Activated naive CD8-positive, alpha-beta T cell treated with anti-CD3 and anti-CD28 coated beads, Interleukin-2, amount 50 U/mL, for 16 hours (primary cell): Measurements from ENCODE around the gene ACOXL.
"Not testable (repeated sequence)": the region's sequence is repeated elsewhere in the genome, so short reads cannot be mapped to it uniquely, and the experiment has no call there.

ENCODE experiments used
- DNase-seq: peaks from one replicate; pipeline ENCODE4 v3.0.0-alpha.2; 2020; ENCODE audit warnings: low read depth, low spot score

The ACOXL gene

DNA sequence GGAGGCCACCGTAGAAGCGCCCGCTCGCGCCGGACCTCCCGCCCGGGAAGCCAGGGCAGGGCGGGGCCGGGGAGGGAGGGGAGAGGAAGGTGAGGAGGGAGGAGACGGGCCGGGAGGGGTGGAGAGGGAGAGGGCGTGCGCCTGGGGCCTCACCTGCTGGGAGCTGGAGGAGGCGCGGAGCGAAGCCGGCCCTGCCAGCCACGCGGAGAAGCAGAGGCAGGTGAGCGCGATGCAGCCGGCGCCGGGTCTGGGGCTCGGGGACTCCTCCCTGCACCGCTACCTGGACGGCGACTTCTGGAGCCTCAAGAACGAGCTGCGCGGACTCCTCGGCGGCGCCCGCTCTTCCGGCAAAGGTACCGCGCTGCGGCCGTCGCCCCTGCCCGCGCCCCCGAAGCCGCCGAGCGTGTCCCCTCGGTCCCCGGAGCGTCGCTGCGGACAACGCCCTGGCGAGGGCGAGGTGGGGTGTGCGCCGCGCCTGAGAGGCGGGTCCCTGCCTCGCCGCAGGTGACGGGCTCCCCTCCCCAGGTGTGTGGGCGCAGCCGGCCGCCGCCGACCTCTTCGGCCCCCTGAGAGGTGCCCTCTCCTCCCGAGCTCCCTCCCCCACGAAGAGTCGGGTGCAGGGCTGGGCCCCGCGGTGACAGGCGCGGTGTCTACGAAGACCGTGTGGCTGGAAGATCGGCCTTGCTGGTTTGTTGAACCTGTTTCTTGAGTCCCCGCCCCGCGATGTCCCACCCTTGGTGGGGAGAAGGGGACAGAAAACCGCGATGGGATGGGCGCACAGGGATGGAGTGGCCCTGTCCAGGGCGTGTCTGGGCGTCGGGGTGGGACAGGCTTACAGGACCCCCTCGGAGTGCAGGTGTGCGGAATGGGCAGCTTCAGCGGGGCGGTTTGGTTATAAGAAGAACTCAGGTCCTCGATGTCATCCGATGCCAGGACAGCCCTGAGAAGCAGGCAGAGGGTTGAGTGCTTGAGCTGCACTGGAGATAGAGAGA is at the start of gene ACOXL:
Gene ACOXL (plus strand): TSS at position 152 of the 992 bp plus-strand sequence. CDS start 35,817 bp downstream, outside the sequence.
- DNase-seq = no peak

DNA sequence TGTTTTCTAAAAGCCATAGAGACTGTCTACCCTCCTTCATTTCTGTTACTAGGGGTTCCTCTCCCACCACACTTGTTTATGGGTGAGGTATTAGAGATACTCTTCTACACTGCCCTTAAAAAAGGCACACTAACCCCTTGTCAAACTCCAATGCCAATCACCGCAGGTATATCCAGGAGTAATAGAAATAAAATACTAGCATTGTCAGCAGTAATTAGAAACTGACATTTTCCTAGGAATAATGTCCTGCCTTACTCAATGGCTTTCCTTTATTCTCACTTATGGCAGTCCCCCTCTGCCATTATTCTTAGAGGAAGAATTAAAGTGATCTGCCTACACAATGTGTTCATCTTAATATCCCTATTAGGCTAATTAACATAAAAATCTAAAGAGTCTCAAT is 49.5 kb upstream of the ACOXL start:
- no peak for DNase-seq

DNA sequence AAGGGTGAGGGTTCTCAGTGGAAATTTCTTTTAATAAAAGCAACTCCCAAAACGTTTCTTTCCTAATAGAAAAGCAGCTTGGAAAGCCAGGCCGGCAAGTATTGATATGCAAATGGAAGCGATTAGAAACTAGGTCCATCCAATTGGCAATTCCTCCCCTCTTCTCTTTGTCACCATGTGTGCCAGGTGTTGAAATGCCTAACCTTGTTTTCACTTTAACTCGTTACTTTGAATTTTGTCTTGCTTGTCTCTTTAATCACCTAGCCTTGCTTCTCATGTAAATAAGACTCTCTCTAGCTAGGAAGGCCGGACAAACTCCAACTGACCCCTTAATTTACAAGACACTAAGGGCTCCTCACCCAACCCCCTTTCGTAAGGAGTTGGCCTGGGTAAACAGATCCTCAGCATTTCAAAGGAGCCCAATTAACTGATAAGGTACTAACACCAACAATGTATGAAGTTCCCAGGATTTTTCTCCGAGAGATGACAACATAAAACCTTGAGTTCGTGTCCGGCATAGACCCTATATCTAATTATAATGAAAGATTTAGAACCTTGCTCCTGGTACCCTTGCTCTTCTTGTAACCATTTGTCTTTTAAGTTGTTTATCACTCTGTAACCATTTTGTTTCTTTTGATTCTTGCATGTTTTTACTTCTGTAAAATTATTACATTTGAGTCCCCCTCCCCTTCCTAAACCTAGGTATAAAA is 44.4 kb upstream of the ACOXL start:
- DNase-seq = not testable (repeated sequence)

DNA sequence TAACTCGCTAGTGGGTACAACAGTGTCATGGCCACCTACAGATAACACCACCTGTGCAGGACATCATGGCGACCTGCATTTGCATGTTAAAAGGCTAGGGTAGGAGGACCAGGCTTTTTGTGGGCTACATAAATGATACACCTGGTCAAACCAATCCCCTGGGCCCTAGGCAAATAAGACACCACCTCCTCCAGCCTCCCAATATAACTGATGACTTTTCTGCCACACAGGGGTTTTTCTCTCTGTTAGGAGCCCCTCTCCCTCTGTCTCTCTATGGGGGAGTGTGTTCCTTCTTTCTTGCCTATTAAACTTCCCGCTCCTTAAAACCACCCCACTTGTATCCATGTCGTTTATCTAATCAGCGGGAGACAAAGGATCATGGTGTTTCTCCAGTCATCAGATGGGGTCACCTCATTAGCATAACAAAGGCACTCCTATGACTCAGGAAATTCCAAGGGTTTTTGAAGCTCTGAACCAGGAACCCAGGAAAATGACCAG is 43.7 kb upstream of the ACOXL start:
- DNase-seq = no peak

DNA sequence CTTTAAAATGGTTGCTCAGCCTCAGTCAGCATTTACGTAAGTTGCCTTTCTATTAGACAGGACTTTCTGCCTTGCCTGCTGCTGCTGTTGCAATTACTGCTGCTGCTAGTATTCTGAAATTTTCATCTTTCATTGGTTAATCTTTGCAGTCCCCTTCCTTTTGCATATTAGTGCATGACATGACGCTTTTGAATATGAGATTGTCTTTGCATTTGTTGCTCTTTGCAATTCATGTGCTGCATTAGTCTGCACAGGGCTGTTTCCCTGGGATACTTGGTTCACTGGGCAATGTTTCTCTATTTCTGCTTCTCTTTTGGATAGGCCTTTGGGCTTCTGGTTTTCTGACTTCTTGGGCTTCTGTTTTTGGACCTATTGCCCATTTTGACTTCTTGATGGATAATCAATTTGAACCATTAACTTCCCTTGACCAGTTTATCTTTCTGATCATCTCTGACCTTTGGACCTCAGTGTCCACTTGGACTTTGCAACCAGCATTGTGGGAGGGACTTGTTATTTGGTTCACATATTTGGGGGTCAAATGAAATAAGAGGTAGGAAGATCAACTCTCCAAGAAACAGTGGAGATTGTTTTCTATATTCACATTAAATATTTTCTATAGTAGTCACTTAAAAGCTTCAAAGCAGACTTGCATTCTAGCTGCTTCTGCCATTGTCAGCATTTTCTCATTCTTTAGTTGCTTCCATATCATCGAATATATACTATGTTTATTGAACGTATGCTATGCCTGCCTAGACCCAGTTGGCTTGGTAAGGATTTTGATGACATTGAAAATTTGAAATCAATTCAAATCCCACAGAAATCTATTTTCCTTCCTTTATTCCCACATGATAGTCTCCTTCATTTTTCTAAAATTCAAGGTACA is 42.0 kb upstream of the ACOXL start:
- DNase-seq = no peak

DNA sequence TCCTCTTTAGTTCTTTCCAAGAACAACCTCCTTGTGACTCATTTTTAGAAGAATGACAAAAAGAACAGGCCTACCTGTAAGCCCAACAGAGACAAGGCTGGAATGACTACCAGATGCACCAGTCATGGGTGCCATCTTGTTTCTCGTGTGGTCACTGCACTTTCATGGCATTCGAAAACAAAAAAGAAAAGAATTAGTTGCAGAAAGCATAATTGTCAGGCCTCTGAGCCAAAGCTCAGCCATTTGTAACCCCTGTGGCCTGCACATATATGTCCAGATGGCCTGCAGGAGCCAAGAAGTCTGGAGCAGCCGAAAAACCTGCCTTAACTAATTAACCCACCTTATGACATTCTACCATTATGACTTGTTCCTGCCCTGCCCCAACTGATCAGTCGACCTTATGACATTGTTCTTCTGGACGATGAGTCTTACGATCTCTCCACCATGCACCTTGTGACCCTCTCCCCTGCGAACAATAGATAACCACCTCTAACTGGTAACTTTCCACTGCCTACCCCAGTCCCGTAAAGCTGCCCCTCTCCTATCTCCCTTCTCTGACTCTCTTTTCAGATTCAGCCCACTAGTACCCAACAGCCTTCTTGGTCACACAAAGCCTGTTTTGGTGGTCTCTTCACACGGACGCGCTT is 40.6 kb upstream of the ACOXL start:
- DNase-seq = no peak

DNA sequence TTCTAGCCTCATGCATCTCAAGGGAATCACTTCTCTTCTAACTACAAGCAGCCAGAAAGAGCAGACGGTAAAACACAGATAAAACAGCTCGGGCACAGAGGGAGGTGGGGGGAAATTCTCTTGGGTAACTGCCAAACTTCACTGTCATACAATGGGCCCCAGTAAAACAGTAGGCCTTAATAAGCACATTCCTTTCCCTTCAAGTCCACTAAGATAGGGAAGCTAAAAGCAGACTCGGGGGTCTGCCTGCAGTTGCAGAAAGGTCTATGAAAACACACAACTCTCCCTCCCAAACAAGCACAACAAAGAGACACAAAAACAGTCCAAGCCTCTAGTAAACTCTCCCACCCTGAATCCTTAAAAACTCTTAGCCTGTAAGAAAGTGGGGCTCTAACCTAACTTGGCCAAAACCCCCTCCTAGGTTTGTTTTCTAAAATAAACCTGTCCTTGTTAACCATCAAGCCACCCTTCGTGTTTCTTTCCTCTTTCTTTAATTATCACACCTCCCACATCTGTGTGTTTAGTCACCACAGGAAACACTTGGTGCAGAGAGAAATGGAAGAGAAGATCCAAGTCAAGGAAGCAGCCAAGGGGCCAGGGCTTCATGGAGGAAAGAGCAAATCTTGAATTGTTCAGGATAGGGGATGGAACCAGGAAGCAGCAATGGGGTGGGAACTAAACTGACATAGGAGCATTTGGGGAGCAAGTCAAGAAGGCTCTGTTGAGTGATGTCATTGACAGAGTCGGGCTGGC is 37.1 kb upstream of the ACOXL start:
- DNase-seq = not testable (repeated sequence)

DNA sequence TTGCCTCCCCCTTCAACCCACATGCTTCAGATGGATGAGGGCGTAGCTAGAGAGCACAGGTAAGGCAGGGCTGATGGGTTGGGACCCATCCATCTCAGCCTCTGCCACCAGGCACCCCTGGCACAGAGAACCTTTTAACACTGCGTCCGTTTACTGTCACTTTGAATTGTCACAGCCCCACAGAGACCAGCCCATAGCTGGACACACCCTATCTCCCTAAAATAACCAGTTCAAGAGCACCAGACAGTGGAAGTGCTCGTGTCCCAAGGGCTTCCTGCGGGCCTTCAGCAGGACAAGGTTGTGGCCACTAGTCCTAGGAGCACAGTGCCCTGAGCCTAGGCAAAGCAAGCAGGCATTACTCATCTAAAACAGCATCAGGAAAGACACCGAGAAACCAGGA is 34.1 kb upstream of the ACOXL start:
- not testable (repeated sequence) for DNase-seq

DNA sequence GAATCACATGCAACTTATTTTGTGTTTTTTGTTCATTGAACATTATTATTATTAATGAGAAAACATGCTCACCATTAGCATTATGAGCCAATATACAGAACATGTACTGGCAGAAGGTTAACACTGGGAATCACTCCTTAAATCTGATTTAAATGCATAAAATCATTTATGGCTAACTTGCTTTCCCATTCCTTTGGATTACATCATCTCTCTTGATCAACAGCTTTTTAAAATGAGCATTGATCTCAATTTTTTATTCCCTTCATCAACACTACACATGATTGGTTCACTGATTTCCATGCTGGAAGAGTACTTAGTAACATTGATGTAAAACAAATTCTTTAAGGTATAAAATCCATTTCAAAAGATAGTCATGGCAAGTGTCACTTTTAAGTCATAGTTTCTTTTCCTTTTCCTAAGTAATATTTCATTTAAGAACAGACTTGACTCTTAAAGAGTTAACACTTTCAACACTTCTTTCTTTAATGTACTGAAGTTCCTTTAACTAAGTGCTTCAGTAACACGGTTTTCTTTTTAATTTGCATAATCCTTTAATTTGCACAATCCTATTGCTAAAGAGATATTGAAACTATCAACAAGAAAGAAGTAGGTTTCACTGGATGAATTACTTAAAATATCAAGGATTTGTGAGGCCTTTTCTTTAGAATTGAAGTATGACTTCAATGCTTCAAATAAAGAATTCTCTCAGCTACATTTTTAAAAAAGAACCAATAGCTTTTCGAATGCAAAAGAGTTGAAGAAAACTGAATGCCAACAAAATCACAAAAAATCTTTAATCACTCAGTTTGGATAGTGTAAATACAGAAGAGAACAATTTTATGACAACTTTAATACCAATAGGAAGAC is 29.6 kb upstream of the ACOXL start:
- no peak for DNase-seq

DNA sequence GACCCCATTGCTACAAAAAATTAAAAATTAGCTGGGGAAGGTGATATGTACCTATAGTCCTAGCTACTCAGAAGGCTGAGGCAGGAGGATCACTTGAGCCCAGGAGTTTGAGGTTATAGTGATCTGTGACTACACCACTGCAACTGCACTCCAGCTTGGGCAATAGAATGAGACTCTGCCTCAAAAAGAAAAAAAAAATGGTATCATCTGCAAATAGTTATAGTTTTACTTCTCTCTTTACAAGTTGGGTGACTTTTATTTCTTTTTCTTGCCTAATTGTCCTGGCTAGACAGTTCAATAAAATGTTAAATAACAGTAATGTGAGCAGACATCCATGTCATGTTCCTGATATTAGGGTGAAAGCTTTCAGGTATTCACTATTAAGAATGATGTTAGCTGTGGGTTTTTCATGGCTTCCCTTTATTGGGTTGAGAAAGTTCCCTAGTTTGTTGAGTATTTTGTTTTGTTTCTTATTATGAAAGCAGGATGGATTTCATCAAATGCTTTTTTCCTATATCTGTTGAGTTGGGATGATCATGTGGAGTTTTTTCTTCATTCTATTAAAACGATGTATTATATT is 24.9 kb upstream of the ACOXL start:
- DNase-seq = no peak

DNA sequence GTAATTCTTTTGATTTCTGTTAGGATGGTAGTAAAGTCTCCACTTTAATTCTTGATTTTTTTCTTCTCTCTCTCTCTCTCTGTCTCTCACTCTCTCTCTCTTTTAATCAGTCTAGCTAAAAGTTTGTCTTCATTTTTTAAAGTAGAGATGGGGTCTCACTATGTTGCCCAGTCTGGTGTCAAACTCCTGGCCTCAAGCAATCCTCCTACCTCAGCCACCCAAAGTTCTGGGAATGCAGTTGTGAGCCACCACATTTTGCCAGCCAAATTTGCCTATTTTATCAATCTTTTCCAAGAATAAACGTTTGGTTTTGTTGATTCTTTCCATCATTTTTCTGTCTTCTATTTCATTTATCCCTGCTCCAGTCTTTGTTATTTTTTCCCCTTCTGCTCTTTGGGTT is 23.9 kb upstream of the ACOXL start:
- no peak for DNase-seq

DNA sequence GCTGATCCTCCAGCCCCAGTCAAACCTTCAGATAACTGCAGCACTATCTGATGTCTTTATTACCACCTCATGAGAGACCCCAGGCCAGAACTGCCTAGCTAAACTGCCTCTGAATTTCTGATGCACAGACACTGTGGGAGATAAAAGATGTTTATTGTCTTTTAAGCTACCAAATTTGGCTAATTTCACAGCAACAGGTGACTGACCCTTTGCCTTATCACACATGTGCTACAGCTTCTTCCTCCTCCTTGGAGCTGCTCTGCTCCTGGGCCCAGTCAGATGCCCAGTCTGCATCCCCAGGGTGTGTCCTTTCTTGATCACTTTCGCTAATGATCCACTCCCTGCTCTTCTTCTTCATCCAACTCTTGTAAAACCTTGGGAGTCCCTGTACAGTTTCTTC is 19.6 kb upstream of the ACOXL start:
- no peak for DNase-seq

DNA sequence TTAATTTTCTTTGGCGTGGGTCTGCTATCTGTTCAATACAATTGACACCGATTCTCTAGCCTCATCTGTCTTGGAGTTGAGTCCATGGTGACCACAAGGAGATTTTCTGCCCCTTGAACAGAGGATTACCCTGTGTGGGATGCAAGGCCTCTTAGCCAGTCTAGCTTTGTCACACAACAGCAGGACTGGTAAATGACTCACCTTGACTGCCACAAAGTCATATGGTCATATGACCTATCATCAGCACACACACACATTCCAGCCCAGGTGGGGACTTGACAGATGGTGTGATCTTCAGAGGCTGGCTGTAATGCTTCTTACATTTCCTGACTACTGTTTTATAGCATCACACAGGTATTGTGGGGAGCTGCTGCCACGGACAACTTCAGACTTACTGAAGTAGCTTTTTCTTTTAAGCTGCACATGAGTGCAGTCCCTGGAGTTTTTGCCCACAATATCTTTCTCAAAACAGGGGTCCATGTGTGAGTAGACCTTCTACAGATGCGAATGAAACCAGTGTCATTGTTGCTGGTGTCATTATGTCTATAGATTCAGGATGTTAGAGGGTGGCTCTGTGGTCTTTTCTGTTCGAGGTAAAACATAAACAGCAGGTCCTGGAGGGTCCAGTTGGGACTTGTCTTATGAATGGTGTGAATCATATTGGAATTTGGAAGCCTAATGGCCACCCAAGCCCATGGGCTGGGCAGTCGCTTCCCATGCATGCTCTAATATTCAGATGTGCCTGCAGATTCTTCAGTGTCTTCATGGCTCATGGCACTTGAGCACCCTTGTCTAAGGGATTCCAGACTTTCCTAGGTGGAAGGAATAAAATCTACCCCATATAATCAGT is 18.6 kb upstream of the ACOXL start:
- no peak for DNase-seq

DNA sequence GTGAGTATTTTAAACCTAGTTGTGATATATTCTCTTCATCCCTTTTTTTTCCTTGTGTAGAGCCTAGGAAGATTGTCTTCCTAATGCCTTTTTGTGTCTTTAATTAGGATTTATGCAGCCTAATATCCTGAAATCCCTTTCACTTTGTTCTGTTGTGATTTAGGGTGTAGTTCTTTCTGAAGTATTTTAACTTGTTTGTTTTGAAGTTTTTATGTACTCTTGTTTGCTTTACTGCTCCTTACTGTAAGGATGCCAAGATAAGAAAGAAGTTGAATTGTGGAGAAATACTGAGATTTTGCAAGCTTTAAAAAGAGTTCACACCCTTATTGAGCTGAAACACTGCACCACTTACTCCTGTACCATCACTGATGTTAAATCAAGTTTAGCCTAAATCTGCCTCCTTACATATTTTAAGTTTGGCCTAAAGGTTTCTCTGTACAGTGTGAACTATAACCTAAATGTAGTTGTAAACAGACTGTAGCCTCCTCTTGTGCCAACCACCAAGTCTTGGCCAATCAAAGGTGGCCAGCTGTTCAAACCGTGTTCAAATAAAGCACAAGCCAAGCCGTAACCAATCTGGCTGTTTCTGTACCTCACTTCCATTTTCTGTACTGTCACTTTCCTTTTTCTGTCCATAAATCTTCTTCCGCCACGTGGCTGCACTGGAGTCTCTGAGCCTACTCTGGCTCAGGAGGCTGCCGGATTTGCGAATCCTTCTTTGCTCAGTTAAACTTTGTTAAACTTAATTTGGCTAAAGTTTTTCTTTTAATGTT is 17.7 kb upstream of the ACOXL start:
- no peak for DNase-seq

DNA sequence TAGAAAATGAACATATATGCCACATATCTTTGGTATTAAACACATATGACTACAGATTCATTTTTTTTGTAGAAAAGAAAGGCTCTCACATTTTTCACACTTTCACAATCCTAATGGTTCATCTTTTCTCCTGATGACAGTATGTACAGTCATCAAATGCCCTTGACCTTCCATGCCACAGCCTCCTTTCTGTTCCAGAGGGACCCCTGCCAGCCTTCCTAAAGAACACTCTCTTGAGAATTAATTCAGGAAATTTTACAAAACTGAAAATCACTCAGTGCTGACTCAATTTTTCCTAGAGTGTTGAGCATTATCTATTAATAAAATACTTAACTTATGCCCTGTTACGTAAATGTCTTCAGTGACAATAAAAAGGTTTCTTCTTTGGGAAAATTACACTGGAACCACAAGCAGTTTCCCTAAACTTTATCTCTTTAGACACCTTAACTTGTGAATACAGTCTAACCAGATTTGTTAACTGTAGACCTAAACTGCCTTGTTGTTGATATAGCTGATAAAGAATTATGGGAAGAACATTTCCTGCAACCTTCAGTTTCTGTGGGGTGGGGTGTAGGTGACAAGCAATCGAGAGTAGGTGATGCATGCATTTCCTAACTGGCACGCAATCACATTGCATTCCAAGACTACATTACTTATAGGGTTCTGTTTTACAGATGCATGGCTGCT is 15.3 kb upstream of the ACOXL start:
- no peak for DNase-seq

DNA sequence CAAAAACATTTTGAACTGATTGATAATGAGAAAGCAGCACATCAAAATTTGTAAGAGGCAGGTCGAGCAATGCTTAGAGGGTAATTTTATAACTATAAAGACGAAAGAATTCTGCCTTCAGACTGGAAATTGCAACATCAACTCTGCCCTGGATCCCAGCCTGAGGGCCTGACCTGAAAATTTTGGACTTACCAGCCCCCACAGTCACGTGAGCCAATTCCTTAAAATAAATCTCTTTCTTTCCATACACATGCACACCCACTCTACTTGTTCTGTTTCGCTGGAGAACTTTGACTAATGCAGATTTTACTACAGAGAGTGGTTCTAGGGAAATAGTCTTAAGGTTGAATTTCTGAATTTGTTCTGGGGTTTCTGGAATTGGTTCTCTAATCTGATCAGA is 14.6 kb upstream of the ACOXL start:
- DNase-seq = no peak

DNA sequence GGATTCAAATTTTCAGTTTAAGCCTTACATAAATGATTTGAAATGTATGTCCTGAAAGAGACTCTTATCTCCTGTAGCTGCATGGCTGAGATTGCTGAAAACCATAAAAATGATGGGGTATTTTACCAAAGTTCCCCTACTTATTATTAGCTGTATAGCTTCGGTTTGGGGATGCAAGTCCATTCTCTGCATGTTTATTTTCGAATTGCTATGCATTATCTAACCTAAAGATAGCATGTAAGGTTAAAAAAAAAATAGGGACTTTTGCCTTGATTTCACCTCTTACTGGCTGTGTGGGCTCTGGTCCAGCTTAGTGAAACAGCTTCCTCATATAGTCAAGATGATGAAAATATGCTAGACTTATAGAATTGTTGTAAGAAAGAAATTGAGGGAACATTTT is 14.0 kb upstream of the ACOXL start:
- DNase-seq = no peak
